Embryonic facial prominence (tissue), 1 donor: ENCODE results near the gene FXYD2.

Source experiments
- DNase-seq: peaks from one replicate; pipeline ENCODE4 v3.0.0-alpha.2; 2016; ENCODE audit errors: extremely low spot score

The FXYD2 gene

GRCh38 chr11:117857734-117858414, 33.3 kb upstream of the FXYD2 start:
- DNase-seq, result no peak

GRCh38 chr11:117855912-117856651, 31.5 kb upstream of the FXYD2 start:
- DNase-seq, result no peak

- DNase-seq, result no peak
These were observed 30.8 kb upstream of the FXYD2 start for GRCh38 chr11:117855186-117855845.

GRCh38 chr11:117852309-117852708, 27.8 kb upstream of the FXYD2 start:
- no peak for DNase-seq

- no peak for DNase-seq
These were observed 27.3 kb upstream of the FXYD2 start for GRCh38 chr11:117851852-117852251.

GRCh38 chr11:117851106-117851505, 26.6 kb upstream of the FXYD2 start:
- peak; percentile 12 for DNase-seq

- DNase-seq, result no peak
These were observed 25.4 kb upstream of the FXYD2 start for GRCh38 chr11:117849781-117850414.

GRCh38 chr11:117843666-117844484, 19.3 kb upstream of the FXYD2 start:
- DNase-seq, result peak; percentile 18

- DNase-seq, result no peak
These were observed 17.8 kb upstream of the FXYD2 start for GRCh38 chr11:117842131-117842941.

- no peak for DNase-seq
These were observed 17.0 kb upstream of the FXYD2 start for GRCh38 chr11:117841551-117842031.

- no peak for DNase-seq
These were observed 16.5 kb upstream of the FXYD2 start for GRCh38 chr11:117840881-117841550.

- no peak for DNase-seq
These were observed 15.6 kb upstream of the FXYD2 start for GRCh38 chr11:117839936-117840813.

GRCh38 chr11:117839380-117839881, 14.9 kb upstream of the FXYD2 start:
- DNase-seq, result no peak

- DNase-seq, result no peak
These were observed 14.4 kb upstream of the FXYD2 start for GRCh38 chr11:117838901-117839300.

GRCh38 chr11:117837791-117838190, 13.2 kb upstream of the FXYD2 start:
- DNase-seq, result no peak

- no peak for DNase-seq
These were observed 12.7 kb upstream of the FXYD2 start for GRCh38 chr11:117837070-117837776.

GRCh38 chr11:117836077-117836960, 11.8 kb upstream of the FXYD2 start:
- DNase-seq, result no peak
